Measurements from ENCODE around the gene TRAPPC3.

The TRAPPC3 gene

DNA sequence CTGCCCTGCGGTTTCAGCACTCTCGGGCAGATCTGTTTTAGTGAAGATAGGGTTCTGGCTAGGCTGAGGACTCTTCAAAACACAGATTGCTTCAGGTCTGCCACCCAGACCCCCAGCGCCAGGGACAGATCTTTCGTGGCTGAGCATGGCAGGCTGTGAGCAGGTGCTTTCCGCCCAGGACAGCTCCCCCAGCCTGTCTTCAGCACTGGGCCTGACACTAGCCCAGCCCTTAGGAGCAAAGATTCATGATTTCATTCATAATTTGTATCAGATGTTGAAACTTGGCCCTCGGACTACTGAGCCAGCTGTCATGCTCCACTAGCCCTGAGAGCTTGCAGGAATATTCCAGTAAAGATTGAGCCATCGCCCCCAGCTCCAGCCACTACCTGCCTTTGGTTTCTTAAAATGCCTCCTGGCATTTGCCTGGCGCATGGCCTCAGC is 54.6 kb downstream of the TRAPPC3 start:
- H4K12ac ChIP-seq (ENCODE audit: low read depth, low read length), result no peak overlapping the region
- no peak overlapping the region for H3K18ac ChIP-seq (ENCODE audit: low read length)
- H3K79me1 ChIP-seq (ENCODE audit: low read length), result no peaks in the 10 kb centered on the region
- H3K4me3 ChIP-seq (ENCODE audit: low read depth, low read length), result no peak overlapping the region
- H3K27ac ChIP-seq (ENCODE audit: low read depth, low read length), result no peak overlapping the region
- H2AK5ac ChIP-seq (ENCODE audit: low read length), result no peak overlapping the region
- no peak overlapping the region for H3K23ac ChIP-seq (ENCODE audit: low read length)
- DNase-seq, result no peak
- no peak overlapping the region for H3K4ac ChIP-seq (ENCODE audit: low read depth, low read length)
- H3K9ac ChIP-seq (ENCODE audit: low read length), result no peak overlapping the region
- H3K14ac ChIP-seq (ENCODE audit: low read length), result no peak overlapping the region
- peaks cover under 1 to 1% of the 10 kb centered on the region in 2 experiments for H3K4me1 ChIP-seq (ENCODE audit: control insufficient read depth in 1 of 2, insufficient read depth in 2 of 2, low read length in 2 of 2)
- peaks cover 43 to 45% of the 10 kb centered on the region in 2 experiments for H3K36me3 ChIP-seq (ENCODE audit: control insufficient read depth in 1 of 2, insufficient read depth in 2 of 2, low read length in 2 of 2)
- peaks cover under 1% of the 10 kb centered on the region for H3K79me2 ChIP-seq (ENCODE audit: control insufficient read depth, insufficient read depth, low read length, poor library complexity)
- H2BK5ac ChIP-seq (ENCODE audit: low read depth, low read length, poor library complexity), result no peak overlapping the region
- H4K8ac ChIP-seq (ENCODE audit: low read depth, low read length), result no peak overlapping the region
- no peaks in the 10 kb centered on the region for H3K27me3 ChIP-seq (ENCODE audit: insufficient read depth, low read length)
- no CpG with 5 or more reads among the region's 8 CpGs for WGBS (ENCODE audit: extremely low coverage, insufficient coverage, insufficient read length)
- H2BK120ac ChIP-seq (ENCODE audit: insufficient read depth, low read length, poor library complexity), result no peak overlapping the region
- no peak overlapping the region for H3K4me2 ChIP-seq (ENCODE audit: low read length)
- H4K91ac ChIP-seq (ENCODE audit: low read depth, low read length), result no peak overlapping the region
- H2AFZ ChIP-seq (ENCODE audit: insufficient read depth, low read length, poor library complexity), result no peak overlapping the region
- no peak overlapping the region for H2BK12ac ChIP-seq (ENCODE audit: low read length)
- H3K9me3 ChIP-seq (ENCODE audit: insufficient read depth, low read depth, low read length), result no peaks in the 10 kb centered on the region

DNA sequence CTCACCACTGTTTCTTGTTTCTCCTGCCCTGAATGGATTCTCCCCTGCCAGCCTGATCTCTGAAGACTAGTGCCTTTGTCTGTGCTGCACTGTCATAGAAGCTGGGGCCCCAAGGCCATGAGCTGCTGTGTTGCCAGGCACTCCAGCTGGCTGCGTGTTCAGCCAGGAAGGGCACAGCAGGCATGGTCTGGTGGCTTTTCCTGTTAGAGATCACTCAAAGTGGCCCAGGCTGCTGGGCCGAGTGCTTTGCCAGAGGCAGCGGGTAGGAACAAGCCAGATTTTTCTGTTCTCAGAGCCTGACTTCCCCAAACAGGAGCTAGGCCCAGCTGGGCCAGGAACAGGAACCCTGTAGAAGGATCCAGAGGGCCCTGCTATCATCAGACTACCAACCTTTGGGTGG is 55.4 kb downstream of the TRAPPC3 start:
- Histone ChIP-seq H3K4me3 (ENCODE audit: low read depth, low read length) (no peak overlapping the region), H3K23ac (ENCODE audit: low read length) (no peak overlapping the region), H3K9ac (ENCODE audit: low read length) (no peak overlapping the region), H3K14ac (ENCODE audit: low read length) (no peak overlapping the region), H2BK12ac (ENCODE audit: low read length) (no peak overlapping the region), H3K4ac (ENCODE audit: low read depth, low read length) (no peak overlapping the region), H3K27ac (ENCODE audit: low read depth, low read length) (no peak overlapping the region), H3K79me1 (ENCODE audit: low read length) (peaks cover 2% of the 10 kb centered on the region), H3K4me2 (ENCODE audit: low read length) (no peak overlapping the region), H4K91ac (ENCODE audit: low read depth, low read length) (no peak overlapping the region), H3K36me3 (ENCODE audit: control insufficient read depth in 1 of 2, insufficient read depth in 2 of 2, low read length in 2 of 2) (peaks cover 43 to 45% of the 10 kb centered on the region in 2 experiments), H2AK5ac (ENCODE audit: low read length) (no peak overlapping the region), H3K4me1 (ENCODE audit: control insufficient read depth in 1 of 2, insufficient read depth in 2 of 2, low read length in 2 of 2) (peaks cover 4 to 5% of the 10 kb centered on the region in 2 experiments), H2BK5ac (ENCODE audit: low read depth, low read length, poor library complexity) (no peak overlapping the region), H3K27me3 (ENCODE audit: insufficient read depth, low read length) (no peaks in the 10 kb centered on the region), H4K8ac (ENCODE audit: low read depth, low read length) (no peak overlapping the region), H3K18ac (ENCODE audit: low read length) (no peak overlapping the region), H2AFZ (ENCODE audit: insufficient read depth, low read length, poor library complexity) (no peak overlapping the region), H4K12ac (ENCODE audit: low read depth, low read length) (no peak overlapping the region), H3K9me3 (ENCODE audit: insufficient read depth, low read depth, low read length) (no peaks in the 10 kb centered on the region), H2BK120ac (ENCODE audit: insufficient read depth, low read length, poor library complexity) (no peak overlapping the region), H3K79me2 (ENCODE audit: control insufficient read depth, insufficient read depth, low read length, poor library complexity) (peaks cover 6% of the 10 kb centered on the region)
- no CpG with 5 or more reads among the region's 3 CpGs for WGBS (ENCODE audit: extremely low coverage, insufficient coverage, insufficient read length)
- no peak for DNase-seq

DNA sequence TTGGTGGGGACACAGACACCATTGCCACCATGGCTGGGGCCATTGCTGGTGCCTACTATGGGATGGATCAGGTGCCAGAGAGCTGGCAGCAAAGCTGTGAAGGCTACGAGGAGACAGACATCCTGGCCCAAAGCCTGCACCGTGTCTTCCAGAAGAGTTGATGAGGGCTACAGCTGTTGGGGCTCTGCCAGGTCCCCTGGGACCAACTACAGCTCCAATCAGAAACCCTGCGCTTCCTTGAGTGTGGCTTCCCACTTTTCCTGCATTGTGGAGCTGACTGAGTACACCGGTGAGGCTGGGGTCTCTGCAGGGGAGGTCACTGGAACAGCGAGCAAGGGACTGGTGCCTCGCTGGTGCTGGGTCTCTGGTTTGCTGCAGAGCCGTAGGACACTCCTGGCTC is 56.1 kb downstream of the TRAPPC3 start:
- Histone ChIP-seq H4K12ac (ENCODE audit: low read depth, low read length) (no peak overlapping the region), H2BK120ac (ENCODE audit: insufficient read depth, low read length, poor library complexity) (no peak overlapping the region), H3K9ac (ENCODE audit: low read length) (no peak overlapping the region), H3K14ac (ENCODE audit: low read length) (no peak overlapping the region), H2AFZ (ENCODE audit: insufficient read depth, low read length, poor library complexity) (no peak overlapping the region), H3K4me3 (ENCODE audit: low read depth, low read length) (no peak overlapping the region), H3K27me3 (ENCODE audit: insufficient read depth, low read length) (no peaks in the 10 kb centered on the region), H3K79me2 (ENCODE audit: control insufficient read depth, insufficient read depth, low read length, poor library complexity) (peaks cover 8% of the 10 kb centered on the region), H3K18ac (ENCODE audit: low read length) (no peak overlapping the region), H3K9me3 (ENCODE audit: insufficient read depth, low read depth, low read length) (no peaks in the 10 kb centered on the region), H3K23ac (ENCODE audit: low read length) (no peak overlapping the region), H2BK5ac (ENCODE audit: low read depth, low read length, poor library complexity) (no peak overlapping the region), H3K4ac (ENCODE audit: low read depth, low read length) (no peak overlapping the region), H4K91ac (ENCODE audit: low read depth, low read length) (no peak overlapping the region), H3K4me2 (ENCODE audit: low read length) (no peak overlapping the region), H4K8ac (ENCODE audit: low read depth, low read length) (no peak overlapping the region), H3K27ac (ENCODE audit: low read depth, low read length) (no peak overlapping the region), H3K79me1 (ENCODE audit: low read length) (peaks cover 4% of the 10 kb centered on the region), H3K4me1 (ENCODE audit: control insufficient read depth in 1 of 2, insufficient read depth in 2 of 2, low read length in 2 of 2) (peaks cover 4 to 8% of the 10 kb centered on the region in 2 experiments), H3K36me3 (ENCODE audit: control insufficient read depth in 1 of 2, insufficient read depth in 2 of 2, low read length in 2 of 2) (peaks cover 43 to 45% of the 10 kb centered on the region in 2 experiments), H2BK12ac (ENCODE audit: low read length) (no peak overlapping the region), H2AK5ac (ENCODE audit: low read length) (no peak overlapping the region)
- WGBS (ENCODE audit: extremely low coverage, insufficient coverage, insufficient read length), result no CpG with 5 or more reads among the region's 7 CpGs
- no peak for DNase-seq

DNA sequence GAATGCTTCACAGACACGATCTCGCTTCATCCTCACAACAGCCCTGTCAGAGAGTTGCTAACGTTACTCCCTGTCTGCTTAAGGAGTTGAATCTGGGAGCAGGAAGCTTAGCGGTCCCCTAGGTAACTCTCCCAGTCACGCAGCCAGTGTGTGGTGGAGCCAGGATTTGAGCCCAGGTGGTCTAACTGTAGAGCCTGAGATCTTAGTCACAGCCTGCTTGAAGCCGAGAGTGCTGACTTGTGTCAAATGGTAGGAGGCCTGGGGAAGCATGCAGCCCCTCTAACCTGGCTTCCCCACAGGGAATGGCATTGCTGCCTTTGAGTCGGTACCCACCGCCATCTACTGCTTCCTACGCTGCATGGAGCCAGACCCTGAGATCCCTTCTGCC is 56.5 kb downstream of the TRAPPC3 start:
- no CpG with 5 or more reads among the region's 9 CpGs for WGBS (ENCODE audit: extremely low coverage, insufficient coverage, insufficient read length)
- H2AK5ac ChIP-seq (ENCODE audit: low read length), result no peak overlapping the region
- no peak overlapping the region for H3K4me3 ChIP-seq (ENCODE audit: low read depth, low read length)
- no peaks in the 10 kb centered on the region for H3K9me3 ChIP-seq (ENCODE audit: insufficient read depth, low read depth, low read length)
- H4K91ac ChIP-seq (ENCODE audit: low read depth, low read length), result no peak overlapping the region
- no peak for DNase-seq
- peaks cover 8% of the 10 kb centered on the region for H3K79me2 ChIP-seq (ENCODE audit: control insufficient read depth, insufficient read depth, low read length, poor library complexity)
- H2BK120ac ChIP-seq (ENCODE audit: insufficient read depth, low read length, poor library complexity), result no peak overlapping the region
- no peak overlapping the region for H3K4me2 ChIP-seq (ENCODE audit: low read length)
- no peak overlapping the region for H2AFZ ChIP-seq (ENCODE audit: insufficient read depth, low read length, poor library complexity)
- no peak overlapping the region for H4K12ac ChIP-seq (ENCODE audit: low read depth, low read length)
- H2BK12ac ChIP-seq (ENCODE audit: low read length), result no peak overlapping the region
- no peak overlapping the region for H2BK5ac ChIP-seq (ENCODE audit: low read depth, low read length, poor library complexity)
- H3K9ac ChIP-seq (ENCODE audit: low read length), result no peak overlapping the region
- no peak overlapping the region for H3K18ac ChIP-seq (ENCODE audit: low read length)
- H3K79me1 ChIP-seq (ENCODE audit: low read length), result peaks cover 4% of the 10 kb centered on the region
- H3K36me3 ChIP-seq (ENCODE audit: control insufficient read depth in 1 of 2, insufficient read depth in 2 of 2, low read length in 2 of 2), result peaks cover 43 to 45% of the 10 kb centered on the region in 2 experiments
- peaks cover 4 to 9% of the 10 kb centered on the region in 2 experiments for H3K4me1 ChIP-seq (ENCODE audit: control insufficient read depth in 1 of 2, insufficient read depth in 2 of 2, low read length in 2 of 2)
- no peak overlapping the region for H3K23ac ChIP-seq (ENCODE audit: low read length)
- no peaks in the 10 kb centered on the region for H3K27me3 ChIP-seq (ENCODE audit: insufficient read depth, low read length)
- no peak overlapping the region for H3K14ac ChIP-seq (ENCODE audit: low read length)
- no peak overlapping the region for H4K8ac ChIP-seq (ENCODE audit: low read depth, low read length)
- H3K27ac ChIP-seq (ENCODE audit: low read depth, low read length), result no peak overlapping the region
- H3K4ac ChIP-seq (ENCODE audit: low read depth, low read length), result no peak overlapping the region
